Adrenal gland (tissue), 12 donors: ENCODE measurements around the gene RHO. TPM values are rescaled to one million over a fixed set of nuclear protein-coding genes. Genes with fewer than 3 reads are reported as not detected.
"Not testable (repeated sequence)": the region's sequence is repeated elsewhere in the genome, so short reads cannot be mapped to it uniquely, and the experiment has no call there.

Source experiments
- DNase-seq, 7 donors: peaks; one replicate each; pipeline ENCODE4 v3.0.0-alpha.2; 2019 to 2020
- H3K27ac ChIP-seq, 5 donors: fragments of 200-600 bp; sonication (generic) in 4 of 5; 1 replicate in 3 of 5; 2 replicates in 2 of 5; pipeline versions ENCODE4 v1.5.1 to v1.8.0; 2016 to 2020; ENCODE audit warnings: mild to moderate bottlenecking in 1 of 5
- H3K27me3 ChIP-seq: fragments of 200-600 bp; 2 replicates; pipeline ENCODE4 v1.8.0; 2021
- H3K36me3 ChIP-seq, 2 donors: fragments of 200-600 bp; replicated peaks in 1 of 2; 1 replicate in 1 of 2; 2 replicates in 1 of 2; pipeline versions ENCODE4 v1.5.1 to v1.8.0; 2018 to 2022
- H3K4me1 ChIP-seq, 2 donors: fragments of 200-600 bp; replicated peaks in 1 of 2; 1 replicate in 1 of 2; 2 replicates in 1 of 2; pipeline versions ENCODE4 v1.5.1 to v1.8.0; 2018 to 2021
- H3K4me3 ChIP-seq, 4 donors: fragments of 200-600 bp; sonication (generic) in 3 of 4; one replicate each; pipeline ENCODE4 v1.5.1; 2016 to 2018
- H3K9me3 ChIP-seq, 3 donors: fragments of 200-600 bp; sonication (generic) in 1 of 3; replicated peaks in 1 of 3; 1 replicate in 2 of 3; 2 replicates in 1 of 3; pipeline versions ENCODE4 v1.5.1 to v1.8.0; 2016 to 2021
- POLR2A ChIP-seq, 2 donors: fragments of 450-650 bp; IDR thresholded peaks; one replicate each; pipeline ENCODE4 v1.6.1; 2017; ENCODE audit warnings: antibody characterized with exemption in 2 of 2, mild to moderate bottlenecking in 2 of 2, moderate library complexity in 1 of 2
- WGBS, 4 donors: extraction: QIAGEN DNeasy Blood & Tissue Kit in 2 of 4; methylation state at CpG; one replicate each; pipeline versions ENCODE4 v1.1.5 to v1.1.7; 2013 to 2017; 5-methylcytosine and 5-hydroxymethylcytosine counted together
- intact Hi-C, 2 donors: fragments of 100-400 bp; cut with DNase I; formaldehyde crosslinking; loops; one replicate each; pipeline versions ENCODE4 v1.14.1 to v1.15.0; 2022 to 2023
- polyA plus RNA-seq, 3 donors: library from polyadenylated mRNA; stranded (reverse); fragments of 200-250 nt in 2 of 3; fragments of 350-450 nt in 1 of 3; fragmentation: Illumina TruSeq in 1 of 3; extraction: RNeasy Lipid Tissue Mini Kit (QIAGEN cat#74804) in 1 of 3; gene quantifications; one replicate each; pipeline ENCODE4 v1.2.3, GENCODE V29; 2013 to 2014
- total RNA-seq, 9 donors: library from RNA; depleted of rRNA in 4 of 9; stranded (reverse); fragments of >200 nt in 4 of 9; fragments of 120-200 nt in 1 of 9; fragmentation: NEBNext Ultra II Directional in 1 of 9; extraction: Animal tissue kit (Norgen Biotek cat#: 25700) in 1 of 9; gene quantifications; one replicate each; pipeline versions ENCODE4 v1.1.0 to v1.2.4, GENCODE V29; 2013 to 2023
- TF ChIP-seq, protein P1 (sequence below), 6 experiments: fragments of 450-650 bp in 4 of 6; fragments of 200-600 bp in 2 of 6; sonication (generic) in 1 of 6; IDR thresholded peaks; 1 replicate in 5 of 6; 2 replicates in 1 of 6; pipeline versions ENCODE4 v1.5.1 to v1.8.0; 2016 to 2021; ENCODE audit warnings: antibody characterized with exemption in 6 of 6, mild to moderate bottlenecking in 2 of 6, moderate library complexity in 1 of 6
- donor health status: healthy with polysubstance abuse.
- donor health status: Bipolar disorder and iron deficiency.
- donor health status: DM: yes; HTN: yes; CAD: no.
- donor health status: DM: no; HTN: no; CAD: no.
- donor health status: DM: no; HTN: no; CAD: no.
- donor health status: DM: yes; HTN: yes; CAD: no.

Gene RHO
- total and polyA plus RNA-seq, 12 donors: not detected

GRCh38 chr3:129499604-129500333 lies 28.7 kb upstream of the RHO start:
- intact Hi-C loops: loop anchor here in 1 of 2 donors (10.0 kb wide), 2 partner anchors 325 to 435 kb away; no protein-coding TSS in a partner anchor
- H3K27me3 ChIP-seq, H3K4me3 ChIP-seq, H3K9me3 ChIP-seq, H3K36me3 ChIP-seq: not testable (repeated sequence)
- Histone ChIP-seq H3K27ac (peak overlapping the region in 1 of 5 donors; percentile 71), H3K4me1 (peaks cover 1 to 11% of the 10 kb centered on the region in 2 donors)
- DNase-seq: peak in 1 of 7 donors; percentile 36
- WGBS, 4 donors: 69 to 85% (median 81%) methylated on average over 5 to 13 of the region's 14 CpGs

- Histone ChIP-seq H3K4me3 (no peak overlapping the region), H3K27ac (peak overlapping the region in 1 of 5 donors; percentile 71), H3K27me3 (no peaks in the 10 kb centered on the region), H3K9me3 (no peaks in the 10 kb centered on the region), H3K4me1 (peaks cover 0 to 16% of the 10 kb centered on the region in 2 donors), H3K36me3 (no peaks in the 10 kb centered on the region)
- 84 to 97% (median 96%) methylated on average over 4 to 5 of the region's 5 CpGs for WGBS, 4 donors
- DNase-seq: no peak
- TF ChIP-seq, protein P1, sequence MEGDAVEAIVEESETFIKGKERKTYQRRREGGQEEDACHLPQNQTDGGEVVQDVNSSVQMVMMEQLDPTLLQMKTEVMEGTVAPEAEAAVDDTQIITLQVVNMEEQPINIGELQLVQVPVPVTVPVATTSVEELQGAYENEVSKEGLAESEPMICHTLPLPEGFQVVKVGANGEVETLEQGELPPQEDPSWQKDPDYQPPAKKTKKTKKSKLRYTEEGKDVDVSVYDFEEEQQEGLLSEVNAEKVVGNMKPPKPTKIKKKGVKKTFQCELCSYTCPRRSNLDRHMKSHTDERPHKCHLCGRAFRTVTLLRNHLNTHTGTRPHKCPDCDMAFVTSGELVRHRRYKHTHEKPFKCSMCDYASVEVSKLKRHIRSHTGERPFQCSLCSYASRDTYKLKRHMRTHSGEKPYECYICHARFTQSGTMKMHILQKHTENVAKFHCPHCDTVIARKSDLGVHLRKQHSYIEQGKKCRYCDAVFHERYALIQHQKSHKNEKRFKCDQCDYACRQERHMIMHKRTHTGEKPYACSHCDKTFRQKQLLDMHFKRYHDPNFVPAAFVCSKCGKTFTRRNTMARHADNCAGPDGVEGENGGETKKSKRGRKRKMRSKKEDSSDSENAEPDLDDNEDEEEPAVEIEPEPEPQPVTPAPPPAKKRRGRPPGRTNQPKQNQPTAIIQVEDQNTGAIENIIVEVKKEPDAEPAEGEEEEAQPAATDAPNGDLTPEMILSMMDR (IDR thresholded peaks at IDR 0.05): no peak
- TF ChIP-seq POLR2A (IDR thresholded peaks at IDR 0.05): no peak
- intact Hi-C loops: loop anchor here in 1 of 2 donors (10.0 kb wide), 1 partner anchor 435 kb away; no protein-coding TSS in a partner anchor
Observed at GRCh38 chr3:129500334-129500658, 28.1 kb upstream of the RHO start.

GRCh38 chr3:129501630-129502029 lies 26.8 kb upstream of the RHO start:
- Histone ChIP-seq H3K9me3 (no peaks in the 10 kb centered on the region), H3K4me3 (no peak overlapping the region), H3K27me3 (no peaks in the 10 kb centered on the region), H3K36me3 (no peaks in the 10 kb centered on the region), H3K27ac (no peak overlapping the region), H3K4me1 (peaks cover 0 to 16% of the 10 kb centered on the region in 2 donors)
- TF ChIP-seq POLR2A (IDR thresholded peaks at IDR 0.05): no peak
- TF ChIP-seq, protein P1 (IDR thresholded peaks at IDR 0.05): no peak
- intact Hi-C loops: loop anchor here in 1 of 2 donors (10.0 kb wide), 1 partner anchor 433 kb away; no protein-coding TSS in a partner anchor
- DNase-seq: no peak
- WGBS, 4 donors: 82 to 94% (median 90%) methylated on average over 5 of the region's 5 CpGs

DNA sequence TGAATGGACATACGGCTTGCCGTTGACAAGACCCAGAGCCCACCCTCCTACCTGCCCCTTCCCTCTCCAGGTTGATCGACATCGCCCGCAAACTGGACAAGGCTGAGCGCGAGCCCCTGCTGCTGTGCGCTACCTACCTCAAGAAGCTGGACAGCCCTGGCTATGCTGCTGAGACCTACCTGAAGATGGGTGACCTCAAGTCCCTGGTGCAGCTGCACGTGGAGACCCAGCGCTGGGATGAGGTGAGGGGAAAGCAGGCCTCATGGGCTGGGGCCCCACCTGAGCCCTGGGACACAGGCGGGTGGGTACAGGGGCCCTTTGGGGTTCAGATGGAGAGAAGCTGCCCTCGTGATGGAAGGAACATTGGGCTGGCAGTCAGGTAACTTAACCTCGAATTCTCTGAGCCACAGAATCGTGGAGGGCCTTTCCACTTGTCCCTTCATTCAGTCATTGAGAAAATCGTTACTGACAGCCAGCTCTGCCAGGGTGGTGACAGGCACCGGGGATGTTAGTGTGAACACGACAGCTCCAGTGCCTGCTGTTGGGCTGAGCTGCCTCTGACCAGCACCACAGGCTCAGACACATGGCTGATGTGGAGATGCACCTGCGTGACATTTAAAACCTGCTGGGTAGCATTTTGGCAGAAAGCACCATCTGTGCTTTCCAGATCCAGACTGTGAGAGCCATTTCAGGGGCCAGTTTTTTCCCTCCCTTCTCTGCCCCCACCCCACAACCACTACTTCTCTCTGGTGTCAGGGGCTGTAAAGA lies 25.6 kb upstream of the RHO start:
- Histone ChIP-seq H3K9me3 (no peaks in the 10 kb centered on the region), H3K27ac (no peak overlapping the region), H3K36me3 (no peaks in the 10 kb centered on the region), H3K4me1 (peaks cover 0 to 16% of the 10 kb centered on the region in 2 donors), H3K27me3 (no peaks in the 10 kb centered on the region), H3K4me3 (no peak overlapping the region)
- intact Hi-C loops: loop anchor here in 1 of 2 donors (10.0 kb wide), 1 partner anchor 432 kb away; no protein-coding TSS in a partner anchor
- TF ChIP-seq, protein P1 (IDR thresholded peaks at IDR 0.05): no peak
- TF ChIP-seq POLR2A (IDR thresholded peaks at IDR 0.05): no peak
- DNase-seq: peak in 1 of 7 donors; percentile 66
- WGBS, 4 donors: 94 to 98% (median 95%) methylated on average over 8 to 18 of the region's 18 CpGs
